GM10266 (cell line): ENCODE results near the gene GRPEL2.
"Not testable (repeated sequence)": the region's sequence is repeated elsewhere in the genome, so short reads cannot be mapped to it uniquely, and the experiment has no call there.

ENCODE experiments used
- DNase-seq: peaks from one replicate; pipeline ENCODE4 v3.0.0; 2012; ENCODE audit errors: extremely low spot score
- TF ChIP-seq, protein P1 (sequence below): IDR thresholded peaks from 2 replicates; pipeline ENCODE4 v1.5.1; 2012; ENCODE audit warnings: mild to moderate bottlenecking, low read depth; ENCODE audit not compliant: control insufficient read depth, insufficient read depth; ENCODE audit errors: missing control alignments

Gene GRPEL2

DNA sequence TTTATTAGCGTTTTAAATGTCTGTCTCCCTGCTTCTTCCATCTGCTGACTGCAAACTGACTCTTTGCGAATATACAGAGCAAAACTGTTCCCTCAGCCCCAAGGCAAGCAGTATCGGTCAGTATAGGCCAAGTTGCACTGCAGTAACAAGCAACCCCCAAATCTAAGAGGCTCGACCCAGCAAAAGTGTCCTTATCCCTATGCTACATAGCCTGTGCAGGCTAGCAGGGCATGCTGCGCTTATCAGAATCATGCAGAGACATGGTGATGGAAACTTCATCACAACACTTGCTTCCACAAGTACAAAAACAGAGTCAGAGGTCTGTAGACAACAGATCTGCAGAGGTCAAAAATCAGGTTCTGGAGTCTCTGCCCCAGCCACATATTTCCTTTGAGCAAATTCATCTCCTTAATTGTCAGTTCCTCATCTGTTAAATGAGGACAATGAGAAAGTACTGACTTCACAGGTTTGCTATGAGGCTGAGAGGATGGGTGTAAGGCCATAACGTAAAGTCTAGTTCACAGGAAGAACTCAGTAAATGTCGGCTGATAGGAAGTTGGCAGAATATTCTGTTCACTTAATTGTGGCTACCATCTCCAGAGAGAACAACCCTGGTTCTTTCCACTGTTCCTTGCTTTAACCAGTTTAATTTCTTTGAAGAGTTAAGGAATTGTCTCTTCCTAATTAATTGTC is 43.3 kb downstream of the GRPEL2 start:
- DNase-seq = no peak
- TF ChIP-seq, protein P1, sequence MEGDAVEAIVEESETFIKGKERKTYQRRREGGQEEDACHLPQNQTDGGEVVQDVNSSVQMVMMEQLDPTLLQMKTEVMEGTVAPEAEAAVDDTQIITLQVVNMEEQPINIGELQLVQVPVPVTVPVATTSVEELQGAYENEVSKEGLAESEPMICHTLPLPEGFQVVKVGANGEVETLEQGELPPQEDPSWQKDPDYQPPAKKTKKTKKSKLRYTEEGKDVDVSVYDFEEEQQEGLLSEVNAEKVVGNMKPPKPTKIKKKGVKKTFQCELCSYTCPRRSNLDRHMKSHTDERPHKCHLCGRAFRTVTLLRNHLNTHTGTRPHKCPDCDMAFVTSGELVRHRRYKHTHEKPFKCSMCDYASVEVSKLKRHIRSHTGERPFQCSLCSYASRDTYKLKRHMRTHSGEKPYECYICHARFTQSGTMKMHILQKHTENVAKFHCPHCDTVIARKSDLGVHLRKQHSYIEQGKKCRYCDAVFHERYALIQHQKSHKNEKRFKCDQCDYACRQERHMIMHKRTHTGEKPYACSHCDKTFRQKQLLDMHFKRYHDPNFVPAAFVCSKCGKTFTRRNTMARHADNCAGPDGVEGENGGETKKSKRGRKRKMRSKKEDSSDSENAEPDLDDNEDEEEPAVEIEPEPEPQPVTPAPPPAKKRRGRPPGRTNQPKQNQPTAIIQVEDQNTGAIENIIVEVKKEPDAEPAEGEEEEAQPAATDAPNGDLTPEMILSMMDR = no peak

DNA sequence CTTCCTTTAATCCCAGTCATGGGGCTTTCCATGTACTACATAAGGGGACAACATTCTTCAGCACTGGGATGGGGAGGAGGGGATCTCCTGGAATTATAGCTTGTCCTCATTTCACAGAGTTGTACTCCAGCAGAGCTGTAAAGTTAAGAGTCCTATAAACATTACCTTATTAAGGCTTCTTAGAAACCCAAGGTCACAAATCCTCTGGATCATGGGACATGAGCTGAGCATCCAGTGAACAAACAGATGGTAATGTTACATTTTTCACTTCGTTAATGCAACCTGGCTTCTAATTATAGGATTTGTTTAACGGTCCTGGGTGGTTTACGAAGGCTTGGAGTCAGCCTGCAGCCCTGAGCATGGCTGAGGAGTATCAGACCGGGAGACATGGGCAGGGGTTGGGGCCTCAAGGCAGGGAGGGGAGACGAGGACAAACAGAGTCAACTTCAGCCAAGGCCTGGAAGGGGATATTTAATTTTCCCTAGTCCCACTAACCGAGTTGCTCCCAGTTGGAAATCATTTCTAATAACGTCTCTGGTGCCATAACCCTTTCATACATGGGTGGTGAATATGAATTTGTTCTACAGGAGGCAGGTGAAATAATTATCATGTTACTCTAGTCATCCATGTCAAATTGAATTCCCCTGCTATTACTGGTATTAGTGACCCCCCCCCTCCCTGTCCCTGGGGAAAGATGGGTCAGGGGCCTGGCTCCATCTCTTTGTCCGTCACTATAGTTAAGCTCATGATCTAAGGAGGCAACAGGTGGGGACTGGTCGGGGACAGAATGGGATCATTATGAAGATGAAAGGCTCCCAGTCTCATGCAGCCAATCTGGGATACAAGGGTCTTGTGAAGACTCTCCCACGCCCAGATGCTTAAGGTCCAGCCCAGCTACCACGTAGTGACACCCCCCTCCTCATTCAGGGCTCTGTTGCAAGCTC is 44.5 kb downstream of the GRPEL2 start:
- DNase-seq = no peak
- TF ChIP-seq, protein P1 = no peak

DNA sequence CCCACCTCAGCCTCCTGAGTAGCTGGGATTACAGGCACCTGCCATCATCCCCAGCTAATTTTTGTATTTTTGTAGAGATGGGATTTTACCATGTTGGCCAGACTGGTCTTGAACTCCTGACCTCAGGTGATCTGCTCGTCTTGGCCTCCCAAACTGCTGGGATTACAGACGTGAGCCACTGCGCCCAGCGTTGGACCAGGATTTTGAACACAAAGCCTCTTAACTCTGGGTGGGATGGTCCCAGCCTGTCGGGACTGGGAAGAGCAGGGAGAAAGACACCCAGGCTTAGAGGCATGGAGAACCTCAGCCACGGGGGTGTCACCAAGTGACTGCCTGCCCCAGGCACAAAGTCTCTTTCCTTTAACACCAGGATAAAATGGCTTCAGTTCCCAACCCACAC is 45.8 kb downstream of the GRPEL2 start:
- DNase-seq = not testable (repeated sequence)

DNA sequence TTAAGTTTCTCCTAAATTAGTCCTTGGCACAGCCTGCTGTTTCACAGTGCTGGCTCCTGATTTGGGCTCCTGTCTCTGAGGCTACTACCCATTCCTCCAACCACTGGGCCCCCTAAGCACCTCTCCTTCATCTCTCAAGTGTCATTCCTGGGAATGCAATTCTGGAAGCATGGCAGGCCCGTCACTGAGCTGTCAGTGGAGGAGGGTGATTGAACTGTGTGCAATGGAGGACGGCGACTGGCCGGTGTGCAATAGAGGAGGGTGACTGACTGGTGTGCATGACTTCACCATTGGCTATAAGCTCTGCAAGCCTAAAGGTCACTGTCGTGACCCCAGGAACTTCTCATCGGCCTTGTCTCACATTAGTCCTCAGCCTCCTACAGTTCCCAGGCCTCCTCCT is 46.2 kb downstream of the GRPEL2 start:
- DNase-seq = no peak
- TF ChIP-seq, protein P1 = no peak

DNA sequence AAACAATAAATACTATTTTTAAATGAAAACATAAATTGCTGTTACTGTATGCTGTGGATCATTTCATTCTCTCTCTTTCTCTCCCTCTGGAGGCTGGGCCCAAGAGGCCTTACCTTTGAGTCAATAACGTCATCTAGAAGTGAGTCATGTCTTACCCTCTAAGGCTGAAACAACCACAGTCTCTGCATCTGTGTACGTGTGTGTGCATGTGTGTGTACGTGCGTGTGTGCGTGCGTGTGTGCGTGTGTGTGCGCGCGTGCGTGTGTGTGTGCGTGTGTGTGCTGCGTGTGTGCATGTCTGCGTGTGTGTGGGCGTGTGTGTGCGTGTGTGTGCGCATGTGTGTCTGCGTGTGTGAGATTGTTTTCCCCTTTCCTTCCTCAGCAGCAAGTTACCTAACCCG is 47.4 kb downstream of the GRPEL2 start:
- DNase-seq = no peak
- TF ChIP-seq, protein P1 = no peak

DNA sequence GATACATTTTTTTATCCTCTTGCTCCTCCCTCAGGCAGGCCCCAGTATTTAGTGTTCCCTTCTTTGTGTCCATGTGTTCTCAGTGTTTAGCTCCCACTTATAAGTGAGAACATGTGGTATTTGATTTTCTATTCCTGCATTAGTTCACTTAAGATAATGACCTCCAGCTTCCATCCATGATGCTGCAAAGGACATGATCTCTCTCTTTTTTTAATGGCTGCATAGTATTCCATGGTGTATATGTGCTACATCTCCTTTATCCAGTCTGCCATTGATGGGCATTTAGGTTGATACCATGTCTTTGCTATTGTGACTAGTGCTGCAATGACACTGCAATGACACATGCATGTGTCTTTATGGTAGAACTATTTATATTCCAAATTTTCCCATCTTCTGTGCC is 49.7 kb downstream of the GRPEL2 start:
- DNase-seq = not testable (repeated sequence)

DNA sequence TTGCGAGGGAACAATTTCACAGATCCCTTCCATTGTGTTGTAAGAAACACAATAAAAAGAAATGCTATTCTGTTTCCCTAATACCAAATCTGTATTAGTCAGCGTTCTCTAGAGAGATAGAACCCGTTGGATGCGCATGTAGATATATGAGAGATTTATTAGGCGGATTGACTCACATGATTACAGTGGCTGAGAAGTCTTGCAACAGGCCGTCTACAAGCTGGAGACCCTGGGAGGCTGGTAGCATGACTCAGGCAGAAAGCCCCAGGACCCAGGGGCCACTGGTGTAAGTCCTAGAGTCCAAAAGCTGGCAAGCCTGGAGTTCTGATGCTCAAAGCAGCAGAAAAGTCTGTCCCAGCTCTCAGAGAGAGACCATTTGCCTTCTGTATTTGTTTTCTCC is 52.2 kb downstream of the GRPEL2 start:
- DNase-seq = no peak
- TF ChIP-seq, protein P1 = no peak

DNA sequence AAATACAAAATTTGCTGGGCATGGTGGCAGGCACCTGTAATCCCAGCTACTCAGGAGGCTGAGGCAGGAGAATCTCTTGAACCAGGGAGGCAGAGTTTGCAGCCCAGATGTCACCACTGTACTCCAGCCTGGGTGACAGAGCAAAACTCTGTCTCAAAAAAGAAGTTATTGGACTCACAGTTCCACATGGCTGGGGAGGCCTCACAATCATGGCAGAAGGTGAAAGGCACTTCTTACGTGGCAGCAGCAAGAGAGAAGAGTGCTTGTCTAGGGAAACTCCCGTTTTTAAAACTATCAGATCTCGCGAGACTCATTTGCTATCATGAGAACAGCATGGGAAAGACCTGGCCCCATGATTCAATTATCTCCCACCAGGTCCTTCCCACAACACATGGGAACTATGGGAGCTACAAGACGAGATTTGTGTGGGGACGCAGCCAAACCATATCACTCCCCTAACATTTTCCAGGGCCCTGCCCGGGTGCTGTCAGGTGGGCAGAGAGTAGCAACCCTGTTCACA is 53.5 kb downstream of the GRPEL2 start:
- DNase-seq = not testable (repeated sequence)

DNA sequence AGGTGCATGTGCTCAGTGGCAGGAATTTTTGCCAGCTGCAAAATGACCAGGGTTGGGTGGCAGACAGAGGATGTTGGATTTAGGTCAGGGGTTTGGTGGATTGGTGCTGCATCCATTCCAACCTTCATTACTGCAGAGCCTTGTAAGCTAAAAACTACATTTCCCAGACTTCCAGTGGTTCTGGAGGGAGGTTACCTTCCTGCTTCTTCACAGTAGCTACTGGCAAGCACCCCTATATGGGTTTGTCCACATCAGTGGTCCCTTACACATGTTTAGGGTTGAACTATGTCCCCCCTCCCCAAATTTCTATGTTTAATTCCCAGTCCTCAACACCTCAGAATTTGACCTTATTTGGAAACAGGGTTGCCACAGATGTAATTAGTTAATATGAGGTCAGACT is 54.5 kb downstream of the GRPEL2 start:
- no peak for DNase-seq
- TF ChIP-seq, protein P1 = no peak
